Thyroid gland (tissue), 4 donors: Measurements from ENCODE around the gene AGBL4.

Experiments
- CTCF ChIP-seq, 6 experiments: fragments of 200-600 bp in 3 of 6; fragments of 450-650 bp in 3 of 6; sonication (generic) in 3 of 6; IDR thresholded peaks; one replicate each; pipeline ENCODE4 v1.5.1; 2016 to 2019; ENCODE audit warnings: antibody characterized with exemption in 6 of 6, mild to moderate bottlenecking in 2 of 6, inconsistent platforms in 1 of 6, moderate library complexity in 1 of 6
- POLR2A ChIP-seq, 2 donors: fragments of 450-650 bp; IDR thresholded peaks; one replicate each; pipeline ENCODE4 v1.6.1; 2017; ENCODE audit warnings: antibody characterized with exemption in 2 of 2, mild to moderate bottlenecking in 2 of 2, moderate library complexity in 1 of 2

- no peak for TF ChIP-seq CTCF (IDR thresholded peaks at IDR 0.05)
- TF ChIP-seq POLR2A (IDR thresholded peaks at IDR 0.05): no peak
These were observed 1349.1 kb downstream of the AGBL4 start for GRCh38 chr1:48674641-48675040.
